Endothelial cell of umbilical vein (primary cell): ENCODE measurements around the gene WDR89. TPM values are rescaled to one million over a fixed set of nuclear protein-coding genes. Genes with fewer than 3 reads are reported as not detected.

Source experiments
- BruUV-seq: library from RNA; stranded (reverse); fragments of 400-500 nt; replicated peaks from 2 replicates; lab custom pipeline; 2021; lab: Mats Ljungman, UMichigan
- CTCF ChIA-PET: fragments of 300-600, 350-600 bp; sonication (Branson Sonifier 250); formaldehyde crosslinking; loops from one replicate; lab custom pipeline; 2021; ENCODE audit warnings: antibody characterized with exemption, inconsistent platforms; lab: Charles Lee
- POLR2A ChIA-PET: fragments of 300-600, 350-600 bp; sonication (Branson Sonifier 250); formaldehyde crosslinking; loops from one replicate; lab custom pipeline; 2021; ENCODE audit warnings: antibody characterized with exemption, inconsistent platforms; lab: Charles Lee
- DNase-seq: peaks from one replicate; pipeline ENCODE4 v3.0.0-alpha.2; 2011; ENCODE audit warnings: low read depth, low spot score
- FAIRE-seq: peaks from 2 replicates; lab custom pipeline; 2011; peaks lifted over from hg19 to GRCh38; lab: Jason Lieb, UNC
- H2AFZ ChIP-seq: 2 replicates; pipeline ENCODE4 v1.6.0; 2012; ENCODE audit warnings: low read depth, low read length, control low read depth, inconsistent platforms
- H3K27ac ChIP-seq: 2 replicates; pipeline ENCODE4 v1.5.1; 2011; ENCODE audit warnings: low read depth, mild to moderate bottlenecking, control low read depth, low read length, moderate library complexity; ENCODE audit not compliant: insufficient read depth
- H3K27me3 ChIP-seq, 2 experiments: 2 replicates each; pipeline versions ENCODE4 v1.6.0 to v1.6.1; 2011; ENCODE audit warnings: low read length in 2 of 2, mixed read lengths in 1 of 2; ENCODE audit not compliant: control insufficient read depth in 2 of 2, insufficient read depth in 2 of 2
- H3K36me3 ChIP-seq, 2 experiments: 2 replicates in 1 of 2; 3 replicates in 1 of 2; pipeline ENCODE4 v1.5.1; 2011; ENCODE audit warnings: low read length in 2 of 2, mild to moderate bottlenecking in 1 of 2, moderate library complexity in 1 of 2; ENCODE audit not compliant: control insufficient read depth in 2 of 2, insufficient read depth in 2 of 2; ENCODE audit errors: extremely low read depth in 1 of 2
- H3K4me1 ChIP-seq: 3 replicates; pipeline ENCODE4 v1.5.1; 2011; ENCODE audit warnings: mild to moderate bottlenecking, low read length; ENCODE audit not compliant: control insufficient read depth, insufficient read depth; ENCODE audit errors: extremely low read depth
- H3K4me2 ChIP-seq: 2 replicates; pipeline ENCODE4 v1.6.1; 2011; ENCODE audit warnings: low read length, control low read depth, mixed read lengths; ENCODE audit not compliant: insufficient read depth
- H3K4me3 ChIP-seq, 3 experiments: fragments of 200-600 bp in 1 of 3; sonication (generic), shearing (Covaris generic) in 1 of 3; replicated peaks in 1 of 3; 2 replicates each; pipeline ENCODE4 v1.5.1; 2011 to 2016; ENCODE audit warnings: control low read depth in 3 of 3, low read length in 3 of 3, mild to moderate bottlenecking in 2 of 3, inconsistent platforms in 1 of 3, low read depth in 1 of 3, moderate library complexity in 1 of 3; ENCODE audit not compliant: insufficient read depth in 1 of 3
- H3K79me2 ChIP-seq: 2 replicates; pipeline ENCODE4 v1.6.0; 2012; ENCODE audit warnings: low read length, inconsistent platforms; ENCODE audit not compliant: control insufficient read depth, insufficient read depth
- H3K9ac ChIP-seq: replicated peaks from 2 replicates; pipeline ENCODE3; 2011; ENCODE audit warnings: low read length, control low read depth; ENCODE audit not compliant: insufficient read depth; ENCODE audit errors: extremely low read depth
- H3K9me1 ChIP-seq: replicated peaks from 3 replicates; pipeline ENCODE4 v1.6.0; 2011; ENCODE audit warnings: mild to moderate bottlenecking, low read length; ENCODE audit not compliant: control insufficient read depth, insufficient read depth; ENCODE audit errors: extremely low read depth
- H3K9me3 ChIP-seq: replicated peaks from 2 replicates; pipeline ENCODE4 v1.5.1; 2012; ENCODE audit warnings: low read length, inconsistent platforms; ENCODE audit not compliant: control insufficient read depth, insufficient read depth
- H4K20me1 ChIP-seq: replicated peaks from 2 replicates; pipeline ENCODE3; 2011; ENCODE audit warnings: mild to moderate bottlenecking, low read length; ENCODE audit not compliant: control insufficient read depth, insufficient read depth; ENCODE audit errors: extremely low read depth
- EZH2 ChIP-seq: IDR thresholded peaks from 2 replicates; pipeline ENCODE4 v1.6.1; 2012; ENCODE audit warnings: borderline replicate concordance, low read depth, mild to moderate bottlenecking, moderate library complexity, low read length, inconsistent platforms; ENCODE audit not compliant: severe bottlenecking
- FOS ChIP-seq: IDR thresholded peaks from 2 replicates; pipeline ENCODE4 v1.6.1; 2011; ENCODE audit warnings: mild to moderate bottlenecking, low read length, moderate library complexity, borderline replicate concordance; ENCODE audit not compliant: insufficient read depth
- GATA2 ChIP-seq: IDR thresholded peaks from 2 replicates; pipeline ENCODE4 v1.7.0; 2011; ENCODE audit warnings: low read depth, mild to moderate bottlenecking, moderate library complexity, mixed read lengths, low read length; ENCODE audit not compliant: insufficient read length, insufficient read depth
- JUN ChIP-seq: IDR thresholded peaks from 2 replicates; pipeline ENCODE4 v1.6.1; 2011; ENCODE audit warnings: borderline replicate concordance, low read depth; ENCODE audit not compliant: insufficient read length, insufficient read depth
- MYC ChIP-seq: IDR thresholded peaks from one replicate; pipeline ENCODE4 v1.6.1; 2011; ENCODE audit warnings: mild to moderate bottlenecking, low read depth, low read length
- POLR2A ChIP-seq: IDR thresholded peaks from 2 replicates; pipeline ENCODE4 v1.6.1; 2012; ENCODE audit warnings: low read depth, mild to moderate bottlenecking, control low read depth, low read length
- POLR2AphosphoS5 ChIP-seq: IDR thresholded peaks from 2 replicates; pipeline ENCODE4 v1.6.1; 2012; ENCODE audit warnings: low read depth, mild to moderate bottlenecking, control low read depth, low read length, moderate library complexity; ENCODE audit not compliant: insufficient read depth
- dilution Hi-C: fragments of 300-500 bp; cut with MboI; formaldehyde crosslinking; loops from one replicate; pipeline ENCODE4 v1.15.0; 2019; ENCODE audit warnings: low sequenced_read_pairs; ENCODE audit not compliant: extremely low pct_ligation_motif_present
- intact Hi-C: fragments of 100-400 bp; cut with micrococcal nuclease; formaldehyde crosslinking; loops from one replicate; pipeline ENCODE4 v1.10.0; 2022
- polyA plus RNA-seq, 4 experiments: library from polyadenylated mRNA; depleted of rRNA in 3 of 4; stranded (reverse) in 3 of 4; unstranded in 1 of 4; fragments of >200 nt; gene quantifications; 2 replicates each; pipeline versions ENCODE4 v1.2.1 to v1.2.3, GENCODE V29; 2011 to 2012; ENCODE audit warnings: missing spikeins in 1 of 4
- total RNA-seq: library from RNA; stranded (reverse); gene quantifications from 2 replicates; pipeline ENCODE4 v1.2.3, GENCODE V29; 2021
- TF ChIP-seq, protein P1 (sequence below), 2 donors: IDR thresholded peaks; 1 replicate in 1 of 2; 2 replicates in 1 of 2; pipeline ENCODE4 v1.5.1; 2011; ENCODE audit warnings: low read length in 2 of 2, mild to moderate bottlenecking in 2 of 2, moderate library complexity in 2 of 2, control low read depth in 1 of 2, inconsistent platforms in 1 of 2, low read depth in 1 of 2; ENCODE audit not compliant: insufficient read depth in 1 of 2; ENCODE audit errors: extremely low read depth in 1 of 2
- TF ChIP-seq, protein P2 (sequence below): IDR thresholded peaks from 2 replicates; pipeline ENCODE4 v1.6.1; 2011; ENCODE audit not compliant: insufficient read depth, insufficient read length

The WDR89 gene
- total and polyA plus RNA-seq, 2 donors (not counting 3 experiments of a cell fraction or from before 2014, with no cell fraction given) = 3.5 to 10.7 TPM

DNA sequence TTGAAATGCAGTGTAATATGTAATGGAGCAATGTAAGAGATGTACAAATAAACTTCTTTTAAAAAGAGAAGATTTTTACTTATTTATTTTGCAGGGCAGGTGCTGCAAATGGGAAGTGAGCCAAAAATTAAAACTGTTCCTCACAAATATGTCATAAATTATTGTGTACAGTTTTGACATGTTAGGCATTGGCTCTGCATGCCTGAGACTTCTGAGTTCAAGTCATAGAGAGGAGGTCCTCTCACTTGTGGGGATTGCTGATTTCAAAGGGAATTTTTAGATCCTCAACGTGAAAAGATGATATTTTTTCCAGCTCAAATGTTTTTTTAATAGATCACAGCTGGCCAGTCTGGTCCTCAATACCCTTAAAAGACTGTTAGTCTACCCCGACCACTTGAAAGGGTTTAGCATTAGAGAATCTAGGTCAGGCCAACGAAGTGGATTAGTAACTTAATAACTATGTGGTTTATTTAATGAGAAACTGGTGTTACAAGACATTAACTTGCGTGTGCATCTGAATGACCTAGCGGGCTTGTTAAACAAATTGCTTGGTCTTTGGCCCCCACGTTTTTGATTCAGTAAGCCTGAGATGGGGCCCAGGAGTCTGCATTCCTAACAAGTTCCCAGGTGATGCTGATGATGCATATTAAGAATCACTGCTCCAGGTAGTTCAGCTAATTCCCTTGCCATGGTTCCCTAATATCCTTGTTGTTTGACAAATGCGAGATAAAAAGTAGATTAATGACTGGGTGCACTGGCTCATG is 30.9 kb upstream of the WDR89 start:
- no peak overlapping the region for H3K27ac ChIP-seq
- H3K4me3 ChIP-seq = no peak overlapping the region
- no peaks in the 10 kb centered on the region for H4K20me1 ChIP-seq
- H3K4me1 ChIP-seq = peaks cover 5% of the 10 kb centered on the region
- DNase-seq = no peak
- no peaks in the 10 kb centered on the region for H3K9me3 ChIP-seq
- no peak overlapping the region for H3K9ac ChIP-seq
- no TSS peak for BruUV-seq
- no peaks in the 10 kb centered on the region for H3K9me1 ChIP-seq
- TF ChIP-seq EZH2 = no peak
- no peak for TF ChIP-seq MYC
- TF ChIP-seq, protein P1, sequence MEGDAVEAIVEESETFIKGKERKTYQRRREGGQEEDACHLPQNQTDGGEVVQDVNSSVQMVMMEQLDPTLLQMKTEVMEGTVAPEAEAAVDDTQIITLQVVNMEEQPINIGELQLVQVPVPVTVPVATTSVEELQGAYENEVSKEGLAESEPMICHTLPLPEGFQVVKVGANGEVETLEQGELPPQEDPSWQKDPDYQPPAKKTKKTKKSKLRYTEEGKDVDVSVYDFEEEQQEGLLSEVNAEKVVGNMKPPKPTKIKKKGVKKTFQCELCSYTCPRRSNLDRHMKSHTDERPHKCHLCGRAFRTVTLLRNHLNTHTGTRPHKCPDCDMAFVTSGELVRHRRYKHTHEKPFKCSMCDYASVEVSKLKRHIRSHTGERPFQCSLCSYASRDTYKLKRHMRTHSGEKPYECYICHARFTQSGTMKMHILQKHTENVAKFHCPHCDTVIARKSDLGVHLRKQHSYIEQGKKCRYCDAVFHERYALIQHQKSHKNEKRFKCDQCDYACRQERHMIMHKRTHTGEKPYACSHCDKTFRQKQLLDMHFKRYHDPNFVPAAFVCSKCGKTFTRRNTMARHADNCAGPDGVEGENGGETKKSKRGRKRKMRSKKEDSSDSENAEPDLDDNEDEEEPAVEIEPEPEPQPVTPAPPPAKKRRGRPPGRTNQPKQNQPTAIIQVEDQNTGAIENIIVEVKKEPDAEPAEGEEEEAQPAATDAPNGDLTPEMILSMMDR (IDR thresholded peaks at IDR 0.05; ENCODE audit: extremely low read depth in 1 of 2, insufficient read depth in 1 of 2, low read depth in 1 of 2, low read length in 2 of 2) = no peak
- TF ChIP-seq FOS = no peak
- TF ChIP-seq POLR2A = no peak
- TF ChIP-seq GATA2 = no peak
- TF ChIP-seq JUN = no peak
- no peak for TF ChIP-seq POLR2AphosphoS5
- TF ChIP-seq, protein P2, sequence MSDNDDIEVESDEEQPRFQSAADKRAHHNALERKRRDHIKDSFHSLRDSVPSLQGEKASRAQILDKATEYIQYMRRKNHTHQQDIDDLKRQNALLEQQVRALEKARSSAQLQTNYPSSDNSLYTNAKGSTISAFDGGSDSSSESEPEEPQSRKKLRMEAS = no peak
- ChIA-PET POLR2A (no interaction called here), CTCF (no interaction called here)
- dilution Hi-C loops (no loop called here), intact Hi-C loops (no loop called here)
- H3K79me2 ChIP-seq = no peaks in the 10 kb centered on the region
- H3K36me3 ChIP-seq = no peaks in the 10 kb centered on the region
- FAIRE-seq = no peak
- no peaks in the 10 kb centered on the region for H3K27me3 ChIP-seq
- H3K4me2 ChIP-seq = no peak overlapping the region
- no peak overlapping the region for H2AFZ ChIP-seq
